AG04450 (cell line): ENCODE data around the gene NID1. TPM values are rescaled to one million over a fixed set of nuclear protein-coding genes. Genes with fewer than 3 reads are reported as not detected.
A peak's percentile ranks its signal among the peaks of the same experiment; 100 is the strongest.
"Not testable (repeated sequence)": the region's sequence is repeated elsewhere in the genome, so short reads cannot be mapped to it uniquely, and the experiment has no call there.

Experiments
- CTCF ChIA-PET: fragments of 300-600, 350-600 bp; formaldehyde crosslinking; extraction: SDS; loops from one replicate; lab custom pipeline; 2022; ENCODE audit warnings: antibody characterized with exemption, inconsistent platforms; lab: Charles Lee
- POLR2A ChIA-PET: fragments of 350-600 bp; formaldehyde crosslinking; extraction: SDS; loops from one replicate; lab custom pipeline; 2021; ENCODE audit warnings: antibody characterized with exemption, inconsistent platforms; lab: Yijun Ruan, JAX
- DNase-seq: peaks from one replicate; pipeline ENCODE4 v3.0.0-alpha.2; 2011; ENCODE audit warnings: low read depth, low spot score
- H3K27ac ChIP-seq: one replicate; pipeline ENCODE4 v1.5.1; 2012; ENCODE audit warnings: low read depth, low read length, control low read depth
- H3K27me3 ChIP-seq: one replicate; pipeline ENCODE4 v1.6.0; 2012; ENCODE audit warnings: low read length; ENCODE audit not compliant: control insufficient read depth, insufficient read depth
- H3K4me3 ChIP-seq: 2 replicates; pipeline ENCODE4 v1.5.1; 2011; ENCODE audit warnings: mild to moderate bottlenecking, low read depth, low read length, control low read depth
- H3K9me3 ChIP-seq: 2 replicates; pipeline ENCODE4 v1.5.1; 2012; ENCODE audit warnings: low read length; ENCODE audit not compliant: control insufficient read depth, insufficient read depth
- polyA plus RNA-seq: library from polyadenylated mRNA; depleted of rRNA; stranded (reverse); fragments of >200 nt; gene quantifications from 2 replicates; pipeline ENCODE4 v1.2.3, GENCODE V29; 2011
- TF ChIP-seq, protein P1 (sequence below): IDR thresholded peaks from 2 replicates; pipeline ENCODE4 v1.5.1; 2011; ENCODE audit warnings: low read depth, low read length, control low read depth, inconsistent platforms

NID1 gene
- polyA plus RNA-seq, 1 experiment = 137 TPM

DNA sequence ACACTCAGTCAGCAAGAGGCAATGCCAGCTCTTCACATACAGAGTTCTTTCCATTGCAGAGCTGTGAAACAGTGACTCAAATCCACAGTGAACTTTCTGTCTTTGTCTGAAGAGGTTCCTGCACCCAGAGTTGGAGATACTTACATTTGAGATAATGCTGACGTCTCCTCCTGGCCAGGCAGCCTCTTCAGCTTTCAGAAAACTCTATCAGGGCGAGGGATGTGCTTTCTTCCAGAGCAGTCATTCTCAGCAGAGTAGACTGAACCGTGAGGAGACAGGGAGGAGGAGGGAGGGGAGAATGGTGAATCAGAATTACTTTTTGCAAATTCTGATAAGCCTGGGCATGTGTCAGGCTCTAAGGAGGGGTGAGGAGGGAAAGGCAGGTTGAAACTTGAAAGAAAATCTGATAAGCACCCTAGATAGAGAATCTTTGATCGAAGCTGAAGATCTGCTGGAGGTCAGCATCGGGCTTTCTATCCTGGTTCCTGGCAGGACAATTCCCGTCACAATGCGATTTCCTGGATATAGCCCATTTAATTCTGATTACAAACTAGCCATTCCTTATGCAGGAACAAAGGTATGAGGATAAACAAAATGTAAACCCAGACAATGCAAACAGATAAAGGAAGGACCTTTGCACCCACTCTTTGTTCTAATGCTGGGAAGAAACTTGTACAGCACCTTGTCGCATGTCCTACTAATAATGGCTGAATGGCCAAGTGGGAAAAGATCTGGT is 18.9 kb upstream of the NID1 start:
- peak overlapping the region; percentile 12 for H3K27ac ChIP-seq
- no peak for DNase-seq
- no peak overlapping the region for H3K4me3 ChIP-seq
- no peaks in the 10 kb centered on the region for H3K27me3 ChIP-seq
- peaks cover 4% of the 10 kb centered on the region; the same call in 1 of the 2 replicates for H3K9me3 ChIP-seq
- TF ChIP-seq, protein P1, sequence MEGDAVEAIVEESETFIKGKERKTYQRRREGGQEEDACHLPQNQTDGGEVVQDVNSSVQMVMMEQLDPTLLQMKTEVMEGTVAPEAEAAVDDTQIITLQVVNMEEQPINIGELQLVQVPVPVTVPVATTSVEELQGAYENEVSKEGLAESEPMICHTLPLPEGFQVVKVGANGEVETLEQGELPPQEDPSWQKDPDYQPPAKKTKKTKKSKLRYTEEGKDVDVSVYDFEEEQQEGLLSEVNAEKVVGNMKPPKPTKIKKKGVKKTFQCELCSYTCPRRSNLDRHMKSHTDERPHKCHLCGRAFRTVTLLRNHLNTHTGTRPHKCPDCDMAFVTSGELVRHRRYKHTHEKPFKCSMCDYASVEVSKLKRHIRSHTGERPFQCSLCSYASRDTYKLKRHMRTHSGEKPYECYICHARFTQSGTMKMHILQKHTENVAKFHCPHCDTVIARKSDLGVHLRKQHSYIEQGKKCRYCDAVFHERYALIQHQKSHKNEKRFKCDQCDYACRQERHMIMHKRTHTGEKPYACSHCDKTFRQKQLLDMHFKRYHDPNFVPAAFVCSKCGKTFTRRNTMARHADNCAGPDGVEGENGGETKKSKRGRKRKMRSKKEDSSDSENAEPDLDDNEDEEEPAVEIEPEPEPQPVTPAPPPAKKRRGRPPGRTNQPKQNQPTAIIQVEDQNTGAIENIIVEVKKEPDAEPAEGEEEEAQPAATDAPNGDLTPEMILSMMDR = no peak
- POLR2A ChIA-PET = no interaction called here
- CTCF ChIA-PET = interaction anchor here (1.4 kb wide), 1 partner anchor 18 kb away, joined by 6 read pairs; no protein-coding TSS in a partner anchor

DNA sequence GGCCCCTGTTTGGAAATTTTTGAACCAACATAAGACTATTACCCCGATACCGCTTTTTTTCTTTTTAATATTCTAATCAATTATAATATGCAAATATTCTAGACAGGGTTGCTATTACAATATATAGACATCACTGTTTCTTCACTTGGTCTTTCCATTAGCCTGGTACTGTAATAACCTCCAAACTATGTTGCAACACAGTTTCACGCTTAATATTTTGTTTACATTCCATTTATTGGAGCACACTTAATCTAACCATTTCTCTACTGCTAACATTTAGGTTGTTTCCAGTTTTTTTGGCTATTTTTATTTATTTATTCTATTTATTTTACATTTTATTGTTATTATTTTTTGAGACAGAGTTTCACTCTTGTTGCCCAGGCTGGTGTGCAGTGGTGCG is 17.6 kb upstream of the NID1 start:
- no peaks in the 10 kb centered on the region for H3K27me3 ChIP-seq
- CTCF ChIA-PET = no interaction called here
- no peaks in the 10 kb centered on the region for H3K9me3 ChIP-seq
- H3K4me3 ChIP-seq = no peak overlapping the region
- TF ChIP-seq, protein P1 = no peak
- no peak for DNase-seq
- no peak overlapping the region for H3K27ac ChIP-seq
- POLR2A ChIA-PET = no interaction called here

DNA sequence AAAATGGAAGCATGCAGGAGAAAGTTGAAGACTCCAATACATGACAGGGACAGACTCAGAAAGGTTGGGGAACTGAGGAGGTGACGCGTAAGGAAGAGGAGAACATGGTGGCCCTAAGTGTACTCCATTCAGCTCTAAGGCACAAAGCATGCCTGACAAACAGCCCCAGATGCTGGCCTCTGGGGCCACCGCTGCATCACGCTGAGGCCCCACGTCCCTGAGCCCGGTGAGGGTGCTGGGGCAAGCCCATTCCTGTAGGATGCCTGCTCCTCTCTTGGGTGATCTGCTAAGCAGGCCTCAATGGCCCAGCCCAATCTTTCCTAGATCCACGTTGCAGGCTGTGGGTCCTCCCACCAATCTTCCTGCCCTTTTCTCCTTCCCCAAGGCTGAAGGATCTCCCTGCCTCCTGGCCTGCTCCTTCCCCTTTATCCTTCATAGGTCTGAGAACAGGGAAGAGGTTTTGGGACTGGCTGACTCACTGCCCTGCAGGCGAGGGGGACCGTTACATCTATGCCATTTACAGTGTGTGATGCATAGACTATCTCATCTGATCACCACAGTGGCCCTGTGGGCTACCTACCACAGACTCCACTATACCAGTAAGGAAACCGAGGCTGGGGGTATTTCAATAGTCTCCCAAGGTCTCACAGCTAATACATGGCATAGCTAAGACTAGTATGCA is 16.8 kb upstream of the NID1 start:
- Histone ChIP-seq H3K9me3 (no peaks in the 10 kb centered on the region), H3K27ac (no peak overlapping the region), H3K27me3 (no peaks in the 10 kb centered on the region), H3K4me3 (no peak overlapping the region)
- POLR2A ChIA-PET = no interaction called here
- no peak for DNase-seq
- TF ChIP-seq, protein P1 = no peak
- CTCF ChIA-PET = interaction anchor here (1.2 kb wide), 1 partner anchor 14 kb away, joined by 3 read pairs; no protein-coding TSS in a partner anchor

DNA sequence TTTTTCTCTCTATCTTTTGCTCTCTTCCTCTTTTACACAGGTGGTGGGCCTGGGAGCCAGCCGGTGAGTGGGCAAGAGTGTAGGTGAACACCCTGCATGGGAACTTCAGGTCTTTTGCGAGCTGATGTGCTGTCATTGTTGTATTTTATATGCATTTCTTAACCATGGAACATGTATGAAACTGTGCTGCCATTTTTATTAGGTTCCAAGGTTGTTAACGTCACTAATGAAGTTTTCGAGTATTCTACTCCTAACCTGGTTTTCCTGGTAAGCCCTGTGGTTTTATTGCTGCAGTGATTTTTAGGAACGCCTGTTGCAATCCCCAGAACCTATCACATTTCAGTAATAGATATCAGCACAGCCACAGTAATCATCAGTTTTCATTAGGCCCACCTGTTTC is 14.8 kb upstream of the NID1 start:
- no peak for DNase-seq
- Histone ChIP-seq H3K27ac (no peak overlapping the region), H3K27me3 (no peaks in the 10 kb centered on the region), H3K4me3 (no peak overlapping the region), H3K9me3 (no peaks in the 10 kb centered on the region)
- CTCF ChIA-PET = no interaction called here
- TF ChIP-seq, protein P1 = no peak
- POLR2A ChIA-PET = no interaction called here

DNA sequence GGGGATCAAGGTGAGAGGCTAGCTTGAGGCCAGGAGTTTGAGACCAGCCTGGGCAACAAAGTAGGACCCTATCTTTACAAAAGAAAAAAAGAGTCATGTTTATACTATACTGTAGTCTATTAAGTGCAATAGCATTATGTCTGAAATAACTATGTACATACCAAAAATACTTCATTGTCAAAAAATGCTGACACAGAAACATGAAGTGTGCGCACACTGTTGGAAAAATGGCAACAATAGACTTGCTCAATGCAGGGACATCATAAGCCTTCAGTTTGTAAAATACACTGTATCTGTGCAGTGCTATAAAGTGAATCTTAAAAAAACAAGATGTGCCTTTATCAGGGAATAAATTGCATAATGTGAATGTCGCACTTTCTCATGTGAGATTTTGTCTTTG is 14.1 kb upstream of the NID1 start:
- Histone ChIP-seq H3K4me3 (no peak overlapping the region), H3K9me3 (no peaks in the 10 kb centered on the region), H3K27me3 (no peaks in the 10 kb centered on the region), H3K27ac (no peak overlapping the region)
- no peak for DNase-seq
- TF ChIP-seq, protein P1 = no peak
- CTCF ChIA-PET = no interaction called here
- POLR2A ChIA-PET = no interaction called here

DNA sequence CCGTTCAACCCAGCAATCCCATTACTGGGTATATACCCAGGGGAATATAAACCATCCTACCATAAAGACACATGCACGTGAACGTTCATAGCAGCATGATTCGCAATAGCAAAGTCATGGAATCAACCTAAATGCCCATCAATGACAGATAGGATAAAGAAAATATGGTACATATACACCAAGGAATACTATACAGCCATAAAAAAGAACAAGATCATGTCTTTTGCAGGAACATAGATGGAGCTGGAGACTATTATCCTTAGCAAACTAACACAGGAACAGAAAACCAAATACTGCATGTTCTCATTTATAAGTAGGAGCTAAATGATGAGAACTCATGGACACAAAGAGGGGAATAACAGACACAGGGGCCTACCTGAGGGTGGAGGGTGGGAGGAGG is 13.2 kb upstream of the NID1 start:
- H3K27me3 ChIP-seq, H3K27ac ChIP-seq, DNase-seq, H3K9me3 ChIP-seq, H3K4me3 ChIP-seq, CTCF ChIA-PET, POLR2A ChIA-PET: not testable (repeated sequence)
